Dermis lymphatic vessel endothelial cell (primary cell): ENCODE results near the gene CPSF2. TPM values are rescaled to one million over a fixed set of nuclear protein-coding genes. Genes with fewer than 3 reads are reported as not detected.

Experiments used
- total RNA-seq: library from RNA; depleted of rRNA; stranded (reverse); fragments of >200 nt; gene quantifications from 2 replicates; pipeline ENCODE4 v1.2.1, GENCODE V29; 2014

The CPSF2 gene
- total RNA-seq = 21.9 and 35.3 TPM in 2 replicates

DNA sequence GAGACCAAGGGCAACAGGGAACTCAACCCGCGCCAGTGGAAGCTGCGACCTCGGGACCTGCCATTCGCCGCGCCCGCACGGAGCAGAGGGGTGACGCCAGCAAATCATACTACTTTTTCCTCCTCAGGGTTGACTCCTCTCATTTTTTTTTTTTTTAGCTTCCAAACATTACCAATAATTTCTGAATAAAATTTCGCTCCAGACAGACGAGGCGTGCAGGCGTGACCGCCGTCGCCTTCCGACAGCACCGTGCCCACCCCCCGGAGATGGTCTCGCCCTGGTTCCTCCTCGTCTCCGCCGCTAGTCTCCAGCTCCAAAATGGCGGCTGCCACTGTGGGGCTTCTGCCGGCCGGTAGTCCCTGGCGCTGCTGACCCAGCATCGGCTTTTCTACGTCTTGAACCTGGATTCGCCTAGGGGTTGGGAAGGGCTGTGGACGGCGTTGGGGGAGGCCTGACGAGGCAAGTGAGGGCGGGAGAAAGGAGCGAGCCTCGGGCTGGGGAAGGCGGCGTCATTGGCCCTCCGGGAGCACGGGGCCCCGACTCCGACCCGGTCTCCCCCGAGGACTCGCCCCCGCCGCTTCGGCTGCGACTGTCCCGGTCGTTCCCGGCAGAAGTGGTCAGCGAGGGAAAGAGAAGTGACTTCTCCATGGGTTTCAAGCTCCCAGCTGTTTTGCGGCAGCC is at the start of gene CPSF2, which contains the start of gene NDUFB1:
TSS of gene CPSF2 (plus strand) at position 300 of the 681 bp plus-strand sequence. CDS start 9,016 bp downstream, outside the sequence.
TSS of gene NDUFB1 (minus strand) at position 37 of the 681 bp plus-strand sequence. CDS start 4,069 bp downstream, outside the sequence.

DNA sequence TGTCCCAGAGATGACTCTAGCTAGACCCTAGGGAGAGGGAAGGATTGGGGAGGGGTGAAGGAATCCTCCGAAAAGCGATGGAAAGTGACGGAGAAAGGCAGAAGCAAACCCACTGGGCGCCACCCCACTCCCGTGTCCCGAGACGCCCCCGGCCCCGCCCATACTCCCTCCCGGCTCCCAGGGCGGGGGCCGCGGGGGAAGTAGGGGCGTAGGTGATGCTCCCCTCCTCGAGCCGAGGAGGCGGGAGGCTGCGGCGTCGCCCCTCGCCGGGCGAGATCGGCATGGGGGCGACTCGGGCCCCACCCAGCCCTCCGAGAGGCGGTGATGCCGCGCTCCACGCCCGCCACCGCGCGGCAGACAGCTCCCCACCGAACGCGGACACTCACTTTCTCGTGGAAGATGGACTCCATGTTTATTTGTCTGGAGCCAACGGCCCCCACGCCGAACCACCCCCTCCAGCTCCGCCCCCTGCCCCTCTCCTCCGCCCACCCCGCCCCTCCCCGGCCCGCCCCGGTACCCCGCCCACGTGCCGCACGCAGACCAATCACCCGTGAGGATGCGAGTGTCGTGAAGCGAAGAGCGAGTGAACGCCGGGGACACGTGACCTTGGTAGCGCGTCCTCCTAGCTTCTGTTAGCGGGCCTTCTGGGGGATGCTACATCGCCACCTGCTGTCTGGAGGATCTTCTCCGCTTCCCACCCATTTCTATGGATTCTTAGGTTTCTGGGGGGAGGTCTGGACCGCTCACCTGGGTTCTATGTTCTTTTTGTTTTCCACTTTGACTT is 15.4 kb upstream of the CPSF2 start, which contains the start of gene ATXN3:
TSS of gene ATXN3 (minus strand) at position 440 of the 784 bp plus-strand sequence. CDS start at position 410, 30 bp downstream.

Other genes starting within 250 kb of the CPSF2 start
- 0.26 and 0.98 TPM in 2 replicates for gene FBLN5, start 174.3 kb upstream of the CPSF2 start, total RNA-seq
- gene TRIP11, start 81.9 kb upstream of the CPSF2 start, total RNA-seq = 32.2 and 35.7 TPM in 2 replicates
- gene ATXN3, start 15.4 kb upstream of the CPSF2 start, total RNA-seq = 107 and 131 TPM in 2 replicates
- gene NDUFB1, start 263 bp upstream of the CPSF2 start, total RNA-seq = 362 and 365 TPM in 2 replicates
- 0.09 and 0.11 TPM in 2 replicates for gene SLC24A4, start 201.2 kb downstream of the CPSF2 start, total RNA-seq